Ishikawa (cell line): ENCODE measurements around the gene LTF.

ENCODE experiments used
- CEBPB ChIP-seq: IDR thresholded peaks from 2 replicates; pipeline ENCODE4 v1.6.1; 2012
- EGR1 ChIP-seq: IDR thresholded peaks from 2 replicates; pipeline ENCODE4 v1.6.1; 2012
- EP300 ChIP-seq: IDR thresholded peaks from 2 replicates; pipeline ENCODE4 v1.6.1; 2012; ENCODE audit warnings: borderline replicate concordance
- TAF1 ChIP-seq: IDR thresholded peaks from 2 replicates; pipeline ENCODE4 v1.6.1; 2012; ENCODE audit warnings: low read depth, mild to moderate bottlenecking

DNA sequence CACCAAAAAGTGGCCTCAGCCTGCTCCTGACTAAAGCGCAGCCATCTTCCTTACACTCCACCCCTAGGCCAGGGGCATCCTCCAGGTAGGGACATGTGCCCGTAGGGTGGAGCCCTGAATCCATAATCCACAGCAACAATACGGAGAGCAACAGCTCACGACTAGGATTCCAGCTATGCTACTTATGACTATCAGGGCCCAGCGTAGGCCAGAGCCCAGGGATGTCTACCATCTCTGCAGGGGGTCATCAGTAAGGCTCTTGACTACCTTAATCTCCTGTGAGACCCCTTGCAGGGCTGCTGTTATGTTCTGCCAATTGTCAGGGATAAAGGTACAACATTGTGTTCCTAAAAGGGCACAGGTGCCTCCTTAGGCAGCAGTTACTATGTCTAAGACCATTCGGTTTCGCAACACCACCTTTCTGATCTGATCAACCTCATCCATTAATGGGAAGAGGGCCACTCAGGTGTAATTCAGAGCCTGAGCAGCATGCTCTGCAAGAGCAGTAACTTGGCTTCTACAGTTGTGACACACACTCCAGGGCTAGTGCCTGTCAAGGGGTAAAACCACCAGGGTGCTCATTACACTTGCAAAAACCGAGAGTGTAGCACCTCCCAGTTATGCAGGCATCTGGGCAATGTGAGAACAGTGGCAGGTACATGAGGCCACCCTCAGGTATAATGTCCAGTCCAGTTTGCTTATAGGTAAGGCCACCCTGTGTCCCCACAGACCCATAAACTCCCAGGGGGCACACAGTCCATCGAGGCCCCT lies 46.7 kb downstream of the LTF start:
- TF ChIP-seq EGR1 (no peak), CEBPB (0 out of 2 replicates have a peak, but pooled peaks have one; percentile 14), EP300 (no peak), TAF1 (no peak)
